NCI-H146 treated with DMSO at 0.1 percent for 48 hours (cell line): ENCODE data around the gene ADAMTS3.
"Not testable (repeated sequence)": the region's sequence is repeated elsewhere in the genome, so short reads cannot be mapped to it uniquely, and the experiment has no call there.

ENCODE experiments used
- DNase-seq: peaks from one replicate; lab custom pipeline; 2025; ENCODE audit not compliant: unreplicated experiment; lab: John Stamatoyannopoulos, UW

The ADAMTS3 gene

GRCh38 chr4:72484981-72485380, 84.0 kb downstream of the ADAMTS3 start:
- DNase-seq: no peak

GRCh38 chr4:72473434-72473900, 95.6 kb downstream of the ADAMTS3 start:
- DNase-seq: no peak

GRCh38 chr4:72471816-72472215, 97.2 kb downstream of the ADAMTS3 start:
- DNase-seq: no peak

GRCh38 chr4:72468904-72469502, 100.0 kb downstream of the ADAMTS3 start:
- DNase-seq: no peak

GRCh38 chr4:72467633-72468032, 101.4 kb downstream of the ADAMTS3 start:
- no peak for DNase-seq

- no peak for DNase-seq
These were observed 105.3 kb downstream of the ADAMTS3 start for GRCh38 chr4:72463724-72464123.

GRCh38 chr4:72457158-72457557, 111.9 kb downstream of the ADAMTS3 start:
- DNase-seq: no peak

GRCh38 chr4:72451349-72451748, 117.7 kb downstream of the ADAMTS3 start:
- no peak for DNase-seq

GRCh38 chr4:72449705-72450104, 119.3 kb downstream of the ADAMTS3 start:
- no peak for DNase-seq

GRCh38 chr4:72448231-72448630, 120.8 kb downstream of the ADAMTS3 start:
- no peak for DNase-seq

GRCh38 chr4:72446353-72447055, 122.5 kb downstream of the ADAMTS3 start:
- DNase-seq: no peak

GRCh38 chr4:72444092-72444491, 124.9 kb downstream of the ADAMTS3 start:
- no peak for DNase-seq

GRCh38 chr4:72442715-72443114, 126.3 kb downstream of the ADAMTS3 start:
- DNase-seq: no peak

- no peak for DNase-seq
These were observed 126.9 kb downstream of the ADAMTS3 start for GRCh38 chr4:72442147-72442546.

GRCh38 chr4:72440386-72440785, 128.6 kb downstream of the ADAMTS3 start:
- no peak for DNase-seq

- DNase-seq: no peak
These were observed 136.0 kb downstream of the ADAMTS3 start for GRCh38 chr4:72432975-72433374.

- no peak for DNase-seq
These were observed 136.7 kb downstream of the ADAMTS3 start for GRCh38 chr4:72432282-72432681.

- DNase-seq: no peak
These were observed 138.0 kb downstream of the ADAMTS3 start for GRCh38 chr4:72430988-72431387.

GRCh38 chr4:72430050-72430449, 139.0 kb downstream of the ADAMTS3 start:
- DNase-seq: no peak

- no peak for DNase-seq
These were observed 139.6 kb downstream of the ADAMTS3 start for GRCh38 chr4:72429397-72429889.

- DNase-seq: no peak
These were observed 142.0 kb downstream of the ADAMTS3 start for GRCh38 chr4:72427057-72427456.

- not testable (repeated sequence) for DNase-seq
These were observed 143.1 kb downstream of the ADAMTS3 start for GRCh38 chr4:72425908-72426307.

- no peak for DNase-seq
These were observed 145.0 kb downstream of the ADAMTS3 start for GRCh38 chr4:72424006-72424405.
